HFFc6 (cell line): ENCODE data around the gene STAT5A. TPM values are rescaled to one million over a fixed set of nuclear protein-coding genes. Genes with fewer than 3 reads are reported as not detected.

Experiments used
- DNase-seq: peaks from one replicate; pipeline ENCODE4 v3.0.0-alpha.2; 2018
- H3K27ac Mint-ChIP-seq: 2 replicates; pipeline ENCODE4 v1.8.0; 2020; ENCODE audit warnings: mild to moderate bottlenecking, mixed read lengths
- H3K27me3 Mint-ChIP-seq: 2 replicates; pipeline ENCODE4 v1.8.0; 2021; ENCODE audit warnings: mild to moderate bottlenecking, moderate library complexity, mixed read lengths; ENCODE audit not compliant: insufficient read depth
- H3K36me3 Mint-ChIP-seq: 2 replicates; pipeline ENCODE4 v1.8.0; 2021; ENCODE audit warnings: low read depth, mixed read lengths
- H3K4me1 Mint-ChIP-seq: 2 replicates; pipeline ENCODE4 v1.8.0; 2020; ENCODE audit warnings: low read depth, mixed read lengths
- H3K4me3 Mint-ChIP-seq: 2 replicates; pipeline ENCODE4 v1.8.0; 2020; ENCODE audit warnings: mild to moderate bottlenecking, moderate library complexity, mixed read lengths
- H3K9me3 Mint-ChIP-seq: 2 replicates; pipeline ENCODE4 v1.8.0; 2020; ENCODE audit warnings: mild to moderate bottlenecking, mixed read lengths
- total RNA-seq, 6 experiments: library from RNA; stranded (reverse); fragmentation: NEBNext Ultra II Directional; extraction: Animal tissue kit (Norgen Biotek cat#: 25700); gene quantifications; 2 replicates in 1 of 6; 3 replicates in 5 of 6; pipeline ENCODE4 v1.2.3, GENCODE V29; 2021
- TF ChIP-seq, protein P1 (sequence below): fragments of 200-600 bp; sonication (generic); IDR thresholded peaks from 2 replicates; pipeline ENCODE4 v1.5.0; 2021; ENCODE audit warnings: antibody characterized with exemption, mild to moderate bottlenecking

STAT5A gene
- total RNA-seq, 6 experiments from 2014 or later: 0.27 to 1.0 (median 0.53) TPM

DNA sequence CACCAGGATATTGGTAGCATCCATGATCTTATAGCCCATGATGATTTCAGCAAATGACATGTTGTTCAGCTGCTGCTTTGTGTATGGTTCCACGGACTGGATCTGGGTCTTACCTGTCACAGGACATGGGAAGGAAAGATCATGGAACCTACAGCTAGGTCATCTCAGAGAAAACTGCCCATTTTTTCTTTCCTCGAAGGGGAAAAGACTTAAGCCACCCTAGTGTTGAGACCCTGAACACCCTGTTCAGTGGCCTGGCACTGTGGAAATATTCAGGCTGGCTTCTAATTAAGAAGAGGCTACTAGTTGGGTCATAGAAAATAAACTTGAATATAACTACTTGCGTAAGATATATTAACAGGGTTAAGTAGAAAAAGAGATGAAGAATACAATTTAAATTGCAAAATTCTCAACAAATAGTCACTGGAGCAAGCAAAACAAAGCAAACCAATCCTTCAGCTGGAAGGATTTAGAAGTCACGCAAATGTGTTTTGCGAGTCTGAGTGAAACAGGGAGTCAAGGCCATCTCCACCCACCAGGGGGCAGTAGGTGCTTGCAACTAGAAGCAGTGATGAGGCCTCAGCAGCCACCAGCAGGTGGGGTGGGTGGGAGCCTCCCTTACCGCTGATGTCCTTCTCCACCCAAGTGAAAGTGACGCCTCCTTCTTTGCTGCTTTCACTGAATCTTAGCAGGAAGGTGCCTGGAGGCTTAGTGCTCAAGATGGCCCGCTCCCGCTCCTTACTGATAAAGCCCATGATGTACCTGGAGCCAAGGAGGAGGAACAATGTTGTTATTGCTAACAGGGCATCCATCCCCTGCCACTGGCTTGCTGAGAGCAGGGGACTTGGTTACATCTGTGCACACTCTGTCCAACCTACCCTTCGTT, 34.3 kb downstream of the STAT5A start:
- Mint-ChIP-seq H3K27ac (peak overlapping the region; percentile 94), H3K4me3 (no peak overlapping the region), H3K27me3 (peaks cover 3% of the 10 kb centered on the region; the same call in 1 of the 2 replicates), H3K36me3 (peaks cover 42% of the 10 kb centered on the region), H3K9me3 (no peaks in the 10 kb centered on the region), H3K4me1 (peaks cover 67% of the 10 kb centered on the region)
- DNase-seq: peak; percentile 91
- TF ChIP-seq, protein P1, sequence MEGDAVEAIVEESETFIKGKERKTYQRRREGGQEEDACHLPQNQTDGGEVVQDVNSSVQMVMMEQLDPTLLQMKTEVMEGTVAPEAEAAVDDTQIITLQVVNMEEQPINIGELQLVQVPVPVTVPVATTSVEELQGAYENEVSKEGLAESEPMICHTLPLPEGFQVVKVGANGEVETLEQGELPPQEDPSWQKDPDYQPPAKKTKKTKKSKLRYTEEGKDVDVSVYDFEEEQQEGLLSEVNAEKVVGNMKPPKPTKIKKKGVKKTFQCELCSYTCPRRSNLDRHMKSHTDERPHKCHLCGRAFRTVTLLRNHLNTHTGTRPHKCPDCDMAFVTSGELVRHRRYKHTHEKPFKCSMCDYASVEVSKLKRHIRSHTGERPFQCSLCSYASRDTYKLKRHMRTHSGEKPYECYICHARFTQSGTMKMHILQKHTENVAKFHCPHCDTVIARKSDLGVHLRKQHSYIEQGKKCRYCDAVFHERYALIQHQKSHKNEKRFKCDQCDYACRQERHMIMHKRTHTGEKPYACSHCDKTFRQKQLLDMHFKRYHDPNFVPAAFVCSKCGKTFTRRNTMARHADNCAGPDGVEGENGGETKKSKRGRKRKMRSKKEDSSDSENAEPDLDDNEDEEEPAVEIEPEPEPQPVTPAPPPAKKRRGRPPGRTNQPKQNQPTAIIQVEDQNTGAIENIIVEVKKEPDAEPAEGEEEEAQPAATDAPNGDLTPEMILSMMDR: peak; percentile 100

- no peaks in the 10 kb centered on the region for H3K9me3 Mint-ChIP-seq
- peaks cover 40% of the 10 kb centered on the region for H3K36me3 Mint-ChIP-seq
- no peak overlapping the region for H3K4me3 Mint-ChIP-seq
- peak overlapping the region; percentile 94 for H3K27ac Mint-ChIP-seq
- TF ChIP-seq, protein P1: no peak
- DNase-seq: no peak
- peaks cover 3% of the 10 kb centered on the region; the same call in 1 of the 2 replicates for H3K27me3 Mint-ChIP-seq
- H3K4me1 Mint-ChIP-seq: peaks cover 68% of the 10 kb centered on the region
Measured at GRCh38 chr17:42323268-42323773, 35.0 kb downstream of the STAT5A start.

DNA sequence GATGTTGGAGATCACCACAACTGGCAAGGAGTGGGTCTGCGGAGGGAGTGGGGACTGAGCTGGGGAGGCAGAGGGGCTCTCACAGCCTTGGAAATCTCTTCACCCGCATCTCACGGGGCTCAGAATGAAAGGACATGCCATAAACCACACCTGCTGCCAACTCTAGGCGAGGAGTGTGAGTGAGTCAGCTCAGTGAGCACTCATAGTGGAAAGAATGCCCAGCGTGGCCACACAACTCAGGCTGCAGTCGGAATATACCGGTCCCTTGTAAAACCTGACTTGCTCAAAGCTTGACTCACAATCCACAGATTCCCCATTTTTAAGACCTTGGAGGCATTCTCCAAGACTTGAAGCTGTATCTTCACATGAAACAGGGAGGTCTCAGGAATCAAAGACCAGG, 36.7 kb downstream of the STAT5A start:
- TF ChIP-seq, protein P1: no peak
- Mint-ChIP-seq H3K4me1 (peaks cover 78% of the 10 kb centered on the region), H3K9me3 (no peaks in the 10 kb centered on the region), H3K4me3 (peak overlapping the region; percentile 56), H3K27me3 (peaks cover 6% of the 10 kb centered on the region; the same call in 1 of the 2 replicates), H3K27ac (peak overlapping the region; percentile 95), H3K36me3 (peaks cover 41% of the 10 kb centered on the region)
- DNase-seq: peak; percentile 96

GRCh38 chr17:42329025-42329976, 41.0 kb downstream of the STAT5A start:
- Mint-ChIP-seq H3K27me3 (0 out of 2 replicates have a peak, but pooled peaks cover 6% of the 10 kb centered on the region), H3K4me3 (peak overlapping the region; percentile 78), H3K4me1 (peaks cover 45% of the 10 kb centered on the region), H3K27ac (peak overlapping the region; percentile 87), H3K36me3 (peaks cover 35% of the 10 kb centered on the region), H3K9me3 (no peaks in the 10 kb centered on the region)
- TF ChIP-seq, protein P1: no peak
- peak; percentile 78 for DNase-seq

DNA sequence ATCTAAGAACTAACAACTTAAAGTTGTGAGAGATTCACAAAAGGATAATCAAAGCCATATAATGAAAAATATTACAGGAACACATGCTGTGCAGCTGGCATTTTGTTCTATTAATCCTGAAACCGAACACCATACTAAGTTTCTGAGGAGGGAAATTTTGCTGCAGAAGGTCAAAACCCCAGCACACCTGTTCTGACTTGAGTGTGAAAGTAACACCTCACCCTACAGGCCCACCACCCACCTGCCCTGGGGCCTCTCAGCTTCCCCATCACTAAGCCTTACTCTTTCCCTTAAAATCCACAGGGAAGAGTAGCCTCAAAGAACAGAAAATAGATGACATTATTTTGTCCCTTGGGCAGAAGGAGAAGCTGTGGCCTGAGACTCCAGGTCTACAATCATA, 44.8 kb downstream of the STAT5A start:
- H3K36me3 Mint-ChIP-seq: peaks cover 38% of the 10 kb centered on the region
- TF ChIP-seq, protein P1: no peak

More for the DNA sequence above, 44.8 kb downstream of the STAT5A start:
- Mint-ChIP-seq H3K27ac (no peak overlapping the region; the same call in 1 of the 2 replicates), H3K4me1 (peaks cover 25% of the 10 kb centered on the region), H3K27me3 (0 out of 2 replicates have a peak, but pooled peaks cover 3% of the 10 kb centered on the region), H3K9me3 (no peaks in the 10 kb centered on the region), H3K4me3 (no peak overlapping the region)
- no peak for DNase-seq
